Endothelial cell of umbilical vein (primary cell): ENCODE data around the gene ZP2. TPM values are rescaled to one million over a fixed set of nuclear protein-coding genes. Genes with fewer than 3 reads are reported as not detected.

Experiments used
- BruUV-seq: library from RNA; stranded (reverse); fragments of 400-500 nt; replicated peaks from 2 replicates; lab custom pipeline; 2021; lab: Mats Ljungman, UMichigan
- CTCF ChIA-PET: fragments of 300-600, 350-600 bp; sonication (Branson Sonifier 250); formaldehyde crosslinking; loops from one replicate; lab custom pipeline; 2021; ENCODE audit warnings: antibody characterized with exemption, inconsistent platforms; lab: Charles Lee
- POLR2A ChIA-PET: fragments of 300-600, 350-600 bp; sonication (Branson Sonifier 250); formaldehyde crosslinking; loops from one replicate; lab custom pipeline; 2021; ENCODE audit warnings: antibody characterized with exemption, inconsistent platforms; lab: Charles Lee
- DNase-seq: peaks from one replicate; pipeline ENCODE4 v3.0.0-alpha.2; 2011; ENCODE audit warnings: low read depth, low spot score
- FAIRE-seq: peaks from 2 replicates; lab custom pipeline; 2011; peaks lifted over from hg19 to GRCh38; lab: Jason Lieb, UNC
- H2AFZ ChIP-seq: 2 replicates; pipeline ENCODE4 v1.6.0; 2012; ENCODE audit warnings: low read depth, low read length, control low read depth, inconsistent platforms
- H3K27ac ChIP-seq: 2 replicates; pipeline ENCODE4 v1.5.1; 2011; ENCODE audit warnings: low read depth, mild to moderate bottlenecking, control low read depth, low read length, moderate library complexity; ENCODE audit not compliant: insufficient read depth
- H3K27me3 ChIP-seq, 2 experiments: 2 replicates each; pipeline versions ENCODE4 v1.6.0 to v1.6.1; 2011; ENCODE audit warnings: low read length in 2 of 2, mixed read lengths in 1 of 2; ENCODE audit not compliant: control insufficient read depth in 2 of 2, insufficient read depth in 2 of 2
- H3K36me3 ChIP-seq, 2 experiments: 2 replicates in 1 of 2; 3 replicates in 1 of 2; pipeline ENCODE4 v1.5.1; 2011; ENCODE audit warnings: low read length in 2 of 2, mild to moderate bottlenecking in 1 of 2, moderate library complexity in 1 of 2; ENCODE audit not compliant: control insufficient read depth in 2 of 2, insufficient read depth in 2 of 2; ENCODE audit errors: extremely low read depth in 1 of 2
- H3K4me1 ChIP-seq: 3 replicates; pipeline ENCODE4 v1.5.1; 2011; ENCODE audit warnings: mild to moderate bottlenecking, low read length; ENCODE audit not compliant: control insufficient read depth, insufficient read depth; ENCODE audit errors: extremely low read depth
- H3K4me2 ChIP-seq: 2 replicates; pipeline ENCODE4 v1.6.1; 2011; ENCODE audit warnings: low read length, control low read depth, mixed read lengths; ENCODE audit not compliant: insufficient read depth
- H3K4me3 ChIP-seq, 3 experiments: fragments of 200-600 bp in 1 of 3; sonication (generic), shearing (Covaris generic) in 1 of 3; replicated peaks in 1 of 3; 2 replicates each; pipeline ENCODE4 v1.5.1; 2011 to 2016; ENCODE audit warnings: control low read depth in 3 of 3, low read length in 3 of 3, mild to moderate bottlenecking in 2 of 3, inconsistent platforms in 1 of 3, low read depth in 1 of 3, moderate library complexity in 1 of 3; ENCODE audit not compliant: insufficient read depth in 1 of 3
- H3K79me2 ChIP-seq: 2 replicates; pipeline ENCODE4 v1.6.0; 2012; ENCODE audit warnings: low read length, inconsistent platforms; ENCODE audit not compliant: control insufficient read depth, insufficient read depth
- H3K9ac ChIP-seq: replicated peaks from 2 replicates; pipeline ENCODE3; 2011; ENCODE audit warnings: low read length, control low read depth; ENCODE audit not compliant: insufficient read depth; ENCODE audit errors: extremely low read depth
- H3K9me1 ChIP-seq: replicated peaks from 3 replicates; pipeline ENCODE4 v1.6.0; 2011; ENCODE audit warnings: mild to moderate bottlenecking, low read length; ENCODE audit not compliant: control insufficient read depth, insufficient read depth; ENCODE audit errors: extremely low read depth
- H3K9me3 ChIP-seq: replicated peaks from 2 replicates; pipeline ENCODE4 v1.5.1; 2012; ENCODE audit warnings: low read length, inconsistent platforms; ENCODE audit not compliant: control insufficient read depth, insufficient read depth
- H4K20me1 ChIP-seq: replicated peaks from 2 replicates; pipeline ENCODE3; 2011; ENCODE audit warnings: mild to moderate bottlenecking, low read length; ENCODE audit not compliant: control insufficient read depth, insufficient read depth; ENCODE audit errors: extremely low read depth
- CTCF ChIP-seq, 2 donors: IDR thresholded peaks; 1 replicate in 1 of 2; 2 replicates in 1 of 2; pipeline ENCODE4 v1.5.1; 2011; ENCODE audit warnings: low read length in 2 of 2, mild to moderate bottlenecking in 2 of 2, moderate library complexity in 2 of 2, control low read depth in 1 of 2, inconsistent platforms in 1 of 2, low read depth in 1 of 2; ENCODE audit not compliant: insufficient read depth in 1 of 2; ENCODE audit errors: extremely low read depth in 1 of 2
- EZH2 ChIP-seq: IDR thresholded peaks from 2 replicates; pipeline ENCODE4 v1.6.1; 2012; ENCODE audit warnings: borderline replicate concordance, low read depth, mild to moderate bottlenecking, moderate library complexity, low read length, inconsistent platforms; ENCODE audit not compliant: severe bottlenecking
- FOS ChIP-seq: IDR thresholded peaks from 2 replicates; pipeline ENCODE4 v1.6.1; 2011; ENCODE audit warnings: mild to moderate bottlenecking, low read length, moderate library complexity, borderline replicate concordance; ENCODE audit not compliant: insufficient read depth
- GATA2 ChIP-seq: IDR thresholded peaks from 2 replicates; pipeline ENCODE4 v1.7.0; 2011; ENCODE audit warnings: low read depth, mild to moderate bottlenecking, moderate library complexity, mixed read lengths, low read length; ENCODE audit not compliant: insufficient read length, insufficient read depth
- JUN ChIP-seq: IDR thresholded peaks from 2 replicates; pipeline ENCODE4 v1.6.1; 2011; ENCODE audit warnings: borderline replicate concordance, low read depth; ENCODE audit not compliant: insufficient read length, insufficient read depth
- MYC ChIP-seq: IDR thresholded peaks from one replicate; pipeline ENCODE4 v1.6.1; 2011; ENCODE audit warnings: mild to moderate bottlenecking, low read depth, low read length
- POLR2A ChIP-seq: IDR thresholded peaks from 2 replicates; pipeline ENCODE4 v1.6.1; 2012; ENCODE audit warnings: low read depth, mild to moderate bottlenecking, control low read depth, low read length
- POLR2AphosphoS5 ChIP-seq: IDR thresholded peaks from 2 replicates; pipeline ENCODE4 v1.6.1; 2012; ENCODE audit warnings: low read depth, mild to moderate bottlenecking, control low read depth, low read length, moderate library complexity; ENCODE audit not compliant: insufficient read depth
- dilution Hi-C: fragments of 300-500 bp; cut with MboI; formaldehyde crosslinking; loops from one replicate; pipeline ENCODE4 v1.15.0; 2019; ENCODE audit warnings: low sequenced_read_pairs; ENCODE audit not compliant: extremely low pct_ligation_motif_present
- intact Hi-C: fragments of 100-400 bp; cut with micrococcal nuclease; formaldehyde crosslinking; loops from one replicate; pipeline ENCODE4 v1.10.0; 2022
- polyA plus RNA-seq, 4 experiments: library from polyadenylated mRNA; depleted of rRNA in 3 of 4; stranded (reverse) in 3 of 4; unstranded in 1 of 4; fragments of >200 nt; gene quantifications; 2 replicates each; pipeline versions ENCODE4 v1.2.1 to v1.2.3, GENCODE V29; 2011 to 2012; ENCODE audit warnings: missing spikeins in 1 of 4
- total RNA-seq: library from RNA; stranded (reverse); gene quantifications from 2 replicates; pipeline ENCODE4 v1.2.3, GENCODE V29; 2021
- TF ChIP-seq, protein P1 (sequence below): IDR thresholded peaks from 2 replicates; pipeline ENCODE4 v1.6.1; 2011; ENCODE audit not compliant: insufficient read depth, insufficient read length

Gene ZP2
- total and polyA plus RNA-seq, 2 donors (not counting 3 experiments of a cell fraction or from before 2014, with no cell fraction given): not detected

DNA sequence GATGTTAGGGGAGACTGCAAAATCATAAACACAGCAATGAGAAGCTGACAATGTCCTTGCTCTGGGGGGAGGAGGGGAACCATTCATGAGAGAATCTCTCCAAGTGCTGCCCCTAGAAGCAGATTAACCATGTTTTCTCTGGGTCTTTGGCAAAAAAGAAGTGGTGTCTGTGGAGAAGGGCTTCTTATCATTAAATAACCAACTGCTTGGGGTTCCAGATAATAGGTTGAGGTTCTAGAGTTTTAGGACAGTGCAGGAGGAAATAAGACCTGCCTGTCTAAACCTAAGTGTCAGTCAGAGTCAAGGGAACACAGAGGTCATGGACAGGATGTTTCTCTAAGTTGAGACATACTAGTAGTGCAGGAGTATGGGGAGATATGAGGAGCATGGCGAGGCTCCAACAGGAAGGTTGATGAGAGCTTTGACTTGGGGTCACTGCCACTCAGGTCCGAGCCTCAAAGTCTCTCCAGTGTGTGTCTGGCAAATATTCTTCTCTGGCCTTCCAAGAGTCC is 17.0 kb upstream of the ZP2 start:
- H3K27me3 ChIP-seq: peaks cover 12 to 21% of the 10 kb centered on the region in 2 experiments

More for the DNA sequence above, 17.0 kb upstream of the ZP2 start:
- H4K20me1 ChIP-seq: no peaks in the 10 kb centered on the region
- no peaks in the 10 kb centered on the region for H3K36me3 ChIP-seq
- dilution Hi-C loops: no loop called here
- FAIRE-seq: no peak
- no peak overlapping the region for H2AFZ ChIP-seq
- H3K4me3 ChIP-seq: no peak overlapping the region
- intact Hi-C loops: no loop called here
- H3K79me2 ChIP-seq: no peaks in the 10 kb centered on the region
- no peaks in the 10 kb centered on the region for H3K4me1 ChIP-seq
- no peak overlapping the region for H3K27ac ChIP-seq
- no peak for TF ChIP-seq POLR2AphosphoS5
- no peak for TF ChIP-seq POLR2A
- no peak for TF ChIP-seq MYC
- no peak for TF ChIP-seq GATA2
- TF ChIP-seq, protein P1, sequence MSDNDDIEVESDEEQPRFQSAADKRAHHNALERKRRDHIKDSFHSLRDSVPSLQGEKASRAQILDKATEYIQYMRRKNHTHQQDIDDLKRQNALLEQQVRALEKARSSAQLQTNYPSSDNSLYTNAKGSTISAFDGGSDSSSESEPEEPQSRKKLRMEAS: no peak
- TF ChIP-seq JUN: no peak
- TF ChIP-seq FOS: no peak
- TF ChIP-seq CTCF (IDR thresholded peaks at IDR 0.05; ENCODE audit: extremely low read depth in 1 of 2, insufficient read depth in 1 of 2, low read depth in 1 of 2, low read length in 2 of 2): no peak
- TF ChIP-seq EZH2: no peak
- no TSS peak for BruUV-seq
- no peak overlapping the region for H3K4me2 ChIP-seq
- ChIA-PET CTCF (no interaction called here), POLR2A (no interaction called here)
- no peak for DNase-seq
- no peaks in the 10 kb centered on the region for H3K9me1 ChIP-seq
- no peaks in the 10 kb centered on the region for H3K9me3 ChIP-seq
- no peak overlapping the region for H3K9ac ChIP-seq
